Cardiac muscle cell (in vitro differentiated cells and primary cell): ENCODE data around the gene RASAL2. TPM values are rescaled to one million over a fixed set of nuclear protein-coding genes. Genes with fewer than 3 reads are reported as not detected.
A peak's percentile ranks its signal among the peaks of the same experiment; 100 is the strongest.

Source experiments
- DNase-seq, 2 donors: peaks; one replicate each; pipeline versions ENCODE4 v3.0.0 to v3.0.0-alpha.2; 2010 to 2017; ENCODE audit warnings: low read depth in 1 of 2, low spot score in 1 of 2
- H3K27ac ChIP-seq: fragments of 200-600 bp; sonication (generic); 2 replicates; pipeline ENCODE4 v1.5.1; 2016
- H3K27me3 ChIP-seq: fragments of 200-600 bp; sonication (generic); 2 replicates; pipeline ENCODE4 v1.6.0; 2016; ENCODE audit warnings: control low read depth
- H3K36me3 ChIP-seq: fragments of 200-600 bp; sonication (generic); 2 replicates; pipeline ENCODE4 v1.5.1; 2016; ENCODE audit warnings: control low read depth
- H3K4me1 ChIP-seq: fragments of 200-600 bp; sonication (generic); 2 replicates; pipeline ENCODE4 v1.8.1; 2017; ENCODE audit warnings: low read depth, mild to moderate bottlenecking, mixed run types
- H3K4me3 ChIP-seq: fragments of 200-600 bp; sonication (generic); 2 replicates; pipeline ENCODE4 v1.5.1; 2016; ENCODE audit warnings: mild to moderate bottlenecking
- H3K9me3 ChIP-seq: fragments of 200-600 bp; sonication (generic); 2 replicates; pipeline ENCODE4 v1.5.1; 2017; ENCODE audit warnings: low read depth, mild to moderate bottlenecking, control low read depth
- CTCF ChIP-seq: IDR thresholded peaks from 2 replicates; pipeline ENCODE4 v1.5.1; 2012; ENCODE audit warnings: low read depth, mild to moderate bottlenecking, low read length
- polyA plus RNA-seq: library from polyadenylated mRNA; unstranded; fragments of >200 nt; fragmentation: Nextera tagmentation; extraction: Ambion mirVana; gene quantifications from 2 replicates; pipeline ENCODE4 v1.2.1, GENCODE V29; 2016
- total RNA-seq: library from RNA; depleted of rRNA; stranded (reverse); fragments of >200 nt; gene quantifications from 2 replicates; pipeline ENCODE4 v1.2.3, GENCODE V29; 2016

Gene RASAL2
- total and polyA plus RNA-seq, 2 experiments from 2014 or later, result 11.2 to 35.3 TPM

- Histone ChIP-seq H3K27ac (peak overlapping the region; percentile 18), H3K9me3 (no peaks in the 10 kb centered on the region), H3K4me3 (no peak overlapping the region), H3K27me3 (no peaks in the 10 kb centered on the region), H3K36me3 (peaks cover 28% of the 10 kb centered on the region), H3K4me1 (no peaks in the 10 kb centered on the region)
- no peak for TF ChIP-seq CTCF
- DNase-seq, result peak in 1 of 2 donors; percentile 11
Observed at GRCh38 chr1:178470411-178470960, 376.6 kb downstream of the RASAL2 start.

- Histone ChIP-seq H3K36me3 (peaks cover 15% of the 10 kb centered on the region), H3K4me1 (no peaks in the 10 kb centered on the region), H3K9me3 (no peaks in the 10 kb centered on the region), H3K4me3 (no peak overlapping the region), H3K27me3 (no peaks in the 10 kb centered on the region), H3K27ac (no peak overlapping the region)
- no peak for TF ChIP-seq CTCF
- no peak for DNase-seq
Observed at GRCh38 chr1:178472531-178472930, 378.6 kb downstream of the RASAL2 start.

- H3K4me1 ChIP-seq, result no peaks in the 10 kb centered on the region
- H3K27me3 ChIP-seq, result no peaks in the 10 kb centered on the region
- no peak overlapping the region for H3K4me3 ChIP-seq
- TF ChIP-seq CTCF, result no peak
- H3K9me3 ChIP-seq, result no peaks in the 10 kb centered on the region
- peaks cover 11% of the 10 kb centered on the region for H3K36me3 ChIP-seq
- no peak overlapping the region for H3K27ac ChIP-seq
- no peak for DNase-seq
Observed at GRCh38 chr1:178477373-178477772, 383.5 kb downstream of the RASAL2 start.

GRCh38 chr1:178477841-178478240, 383.9 kb downstream of the RASAL2 start:
- Histone ChIP-seq H3K27me3 (no peaks in the 10 kb centered on the region), H3K9me3 (no peaks in the 10 kb centered on the region), H3K36me3 (peaks cover 11% of the 10 kb centered on the region), H3K4me3 (no peak overlapping the region), H3K4me1 (no peaks in the 10 kb centered on the region), H3K27ac (no peak overlapping the region)
- no peak for TF ChIP-seq CTCF
- DNase-seq, result no peak

GRCh38 chr1:178483251-178483957, 389.5 kb downstream of the RASAL2 start:
- TF ChIP-seq CTCF, result no peak
- H3K27me3 ChIP-seq, result no peaks in the 10 kb centered on the region
- no peaks in the 10 kb centered on the region for H3K36me3 ChIP-seq
- no peak for DNase-seq
- no peaks in the 10 kb centered on the region for H3K9me3 ChIP-seq
- no peak overlapping the region for H3K4me3 ChIP-seq
- no peaks in the 10 kb centered on the region for H3K4me1 ChIP-seq
- no peak overlapping the region for H3K27ac ChIP-seq
